ENCODE measurements around the gene AEBP2. TPM values are rescaled to one million over a fixed set of nuclear protein-coding genes. Genes with fewer than 3 reads are reported as not detected.
"Not testable (repeated sequence)": the region's sequence is repeated elsewhere in the genome, so short reads cannot be mapped to it uniquely, and the experiment has no call there.

AEBP2 gene, protein sequence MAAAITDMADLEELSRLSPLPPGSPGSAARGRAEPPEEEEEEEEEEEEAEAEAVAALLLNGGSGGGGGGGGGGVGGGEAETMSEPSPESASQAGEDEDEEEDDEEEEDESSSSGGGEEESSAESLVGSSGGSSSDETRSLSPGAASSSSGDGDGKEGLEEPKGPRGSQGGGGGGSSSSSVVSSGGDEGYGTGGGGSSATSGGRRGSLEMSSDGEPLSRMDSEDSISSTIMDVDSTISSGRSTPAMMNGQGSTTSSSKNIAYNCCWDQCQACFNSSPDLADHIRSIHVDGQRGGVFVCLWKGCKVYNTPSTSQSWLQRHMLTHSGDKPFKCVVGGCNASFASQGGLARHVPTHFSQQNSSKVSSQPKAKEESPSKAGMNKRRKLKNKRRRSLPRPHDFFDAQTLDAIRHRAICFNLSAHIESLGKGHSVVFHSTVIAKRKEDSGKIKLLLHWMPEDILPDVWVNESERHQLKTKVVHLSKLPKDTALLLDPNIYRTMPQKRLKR
- 10 to 100 TPM; 59.6 to 76.1 TPM for total RNA-seq

DNA sequence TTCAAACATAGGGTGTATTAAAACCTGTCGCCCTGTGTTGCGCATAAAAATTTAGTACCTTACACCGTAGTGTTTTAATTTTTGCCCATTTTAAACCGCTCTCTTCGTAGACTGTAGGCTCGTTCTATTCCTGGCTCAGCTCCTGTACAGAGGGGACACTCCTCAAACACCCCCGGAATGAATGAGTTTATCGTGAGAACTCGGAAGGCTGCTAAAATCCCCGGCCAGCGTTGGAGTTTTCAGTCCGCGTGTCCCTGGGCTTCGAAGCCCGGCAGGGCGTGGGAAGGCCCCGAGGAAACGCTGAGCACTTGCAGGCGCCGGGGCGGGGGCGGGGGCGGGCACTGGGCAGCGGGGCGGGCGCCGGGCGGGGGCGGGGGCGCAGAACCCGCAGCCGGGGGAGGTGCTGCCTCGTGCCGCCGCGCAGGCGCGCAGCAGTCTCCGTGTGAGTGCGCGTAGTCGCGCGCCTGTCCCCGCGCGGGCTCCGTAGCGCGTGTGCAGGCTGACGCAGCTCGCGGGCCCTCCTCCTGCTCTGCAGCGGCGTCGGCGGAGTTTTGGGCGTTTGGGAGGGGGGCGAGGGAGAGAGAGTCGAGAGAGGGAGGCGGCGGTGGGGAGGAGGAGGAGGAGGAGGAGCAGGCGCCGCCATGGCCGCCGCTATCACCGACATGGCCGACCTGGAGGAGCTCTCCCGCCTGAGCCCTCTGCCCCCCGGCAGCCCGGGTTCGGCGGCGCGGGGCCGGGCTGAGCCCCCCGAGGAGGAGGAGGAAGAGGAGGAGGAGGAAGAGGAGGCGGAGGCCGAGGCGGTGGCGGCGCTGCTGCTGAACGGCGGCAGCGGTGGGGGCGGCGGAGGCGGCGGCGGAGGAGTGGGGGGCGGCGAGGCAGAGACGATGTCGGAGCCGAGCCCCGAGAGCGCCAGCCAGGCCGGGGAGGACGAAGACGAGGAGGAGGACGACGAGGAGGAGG lies at the start of gene AEBP2:
AEBP2 (plus strand) TSS at position 434 of the 960 bp plus-strand sequence; CDS start at position 642, 208 bp downstream.
- Mint-ChIP-seq H3K4me1 (peaks cover 47% of the 10 kb centered on the region), H3K9me3 (ENCODE audit: low read depth) (peaks cover 2% of the 10 kb centered on the region), H3K4me3 (peak within 1 kb of the TSS; percentile 99), H3K36me3 (peaks cover 37% of the 10 kb centered on the region), H3K27me3 (no peaks in the 10 kb centered on the region), H3K27ac (peak within 1 kb of the TSS; percentile 95)
- DNase-seq (peak; percentile 95), ATAC-seq (peak; percentile 92)
- CTCF ChIA-PET, result no interaction called here

DNA sequence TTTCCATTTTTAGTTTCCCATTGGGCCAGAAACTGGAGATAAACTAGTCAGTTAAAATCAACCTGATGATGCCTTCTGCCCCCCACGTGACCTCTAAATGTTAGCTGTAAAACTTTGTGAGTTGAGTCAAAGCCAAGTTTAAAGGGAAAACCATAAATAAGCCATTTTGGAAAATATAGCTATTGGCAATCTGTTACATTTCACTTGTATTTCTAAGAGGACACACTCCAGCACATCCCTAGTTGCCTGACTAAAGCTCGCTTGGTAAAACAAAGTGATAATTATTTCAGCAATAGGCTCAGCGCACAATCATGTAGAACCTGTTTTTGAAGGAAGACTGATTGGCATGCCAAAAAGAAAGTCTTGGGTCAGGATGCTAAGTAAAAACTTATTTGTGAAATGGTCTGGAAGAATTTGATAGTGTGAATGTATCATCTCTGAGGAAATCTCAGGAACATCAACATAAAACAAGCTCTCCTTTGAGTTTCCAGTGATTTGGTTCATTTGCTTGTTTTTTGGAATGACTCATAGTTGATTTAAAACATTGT lies 49.2 kb upstream of the AEBP2 start:
- Mint-ChIP-seq H3K4me3 (no peak overlapping the region), H3K4me1 (no peaks in the 10 kb centered on the region), H3K9me3 (ENCODE audit: low read depth) (peaks cover 2% of the 10 kb centered on the region), H3K27me3 (peaks cover 3% of the 10 kb centered on the region), H3K36me3 (no peaks in the 10 kb centered on the region), H3K27ac (no peak overlapping the region)
- CTCF ChIA-PET, result no interaction called here
- ATAC-seq, result no peak
- no peak for DNase-seq

DNA sequence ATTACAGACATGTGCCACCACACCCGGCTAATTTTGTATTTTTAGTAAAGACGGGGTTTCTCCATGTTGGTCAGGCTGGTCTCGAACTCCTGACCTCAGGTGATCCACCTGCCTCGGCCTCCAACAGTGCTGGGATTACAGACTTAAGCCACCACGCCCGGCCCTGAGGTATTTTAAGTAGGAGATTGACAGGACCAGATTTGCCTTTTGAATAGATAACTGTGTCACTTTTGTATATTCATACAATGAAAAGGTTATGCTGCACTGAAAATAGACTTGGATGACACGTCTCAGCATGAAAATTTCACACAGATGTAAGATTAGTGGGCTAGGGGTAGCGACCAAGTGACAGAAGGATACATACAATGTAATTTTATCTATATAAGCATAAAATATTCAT lies 46.6 kb upstream of the AEBP2 start:
- H3K27me3 Mint-ChIP-seq; H3K36me3 Mint-ChIP-seq; ATAC-seq; H3K27ac Mint-ChIP-seq; DNase-seq; H3K4me1 Mint-ChIP-seq; CTCF ChIA-PET; H3K4me3 Mint-ChIP-seq; H3K9me3 Mint-ChIP-seq (ENCODE audit: low read depth): not testable (repeated sequence)

DNA sequence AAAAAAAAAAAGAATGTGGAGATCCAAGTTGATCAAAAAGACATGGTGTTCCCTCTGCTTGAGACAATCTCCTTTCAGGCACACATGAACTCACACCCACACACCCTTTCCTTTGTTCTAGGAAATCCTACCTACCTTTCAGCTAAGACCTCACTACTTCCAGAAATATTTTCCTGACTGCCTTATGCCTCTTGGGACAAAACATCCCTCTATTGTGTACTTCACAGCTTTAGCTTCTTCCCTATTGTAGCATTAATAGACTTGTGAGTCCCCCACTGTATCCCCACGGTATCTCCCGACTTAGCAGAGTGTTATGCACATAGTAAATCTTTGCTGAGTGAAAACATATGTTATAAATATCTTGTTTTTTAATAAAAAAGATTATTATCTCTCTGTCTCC lies 44.9 kb upstream of the AEBP2 start:
- Mint-ChIP-seq H3K36me3 (no peaks in the 10 kb centered on the region), H3K9me3 (ENCODE audit: low read depth) (peaks cover 2% of the 10 kb centered on the region), H3K27ac (no peak overlapping the region), H3K4me1 (no peaks in the 10 kb centered on the region), H3K27me3 (peaks cover 3% of the 10 kb centered on the region), H3K4me3 (no peak overlapping the region)
- DNase-seq (no peak), ATAC-seq (no peak)
- CTCF ChIA-PET, result no interaction called here

DNA sequence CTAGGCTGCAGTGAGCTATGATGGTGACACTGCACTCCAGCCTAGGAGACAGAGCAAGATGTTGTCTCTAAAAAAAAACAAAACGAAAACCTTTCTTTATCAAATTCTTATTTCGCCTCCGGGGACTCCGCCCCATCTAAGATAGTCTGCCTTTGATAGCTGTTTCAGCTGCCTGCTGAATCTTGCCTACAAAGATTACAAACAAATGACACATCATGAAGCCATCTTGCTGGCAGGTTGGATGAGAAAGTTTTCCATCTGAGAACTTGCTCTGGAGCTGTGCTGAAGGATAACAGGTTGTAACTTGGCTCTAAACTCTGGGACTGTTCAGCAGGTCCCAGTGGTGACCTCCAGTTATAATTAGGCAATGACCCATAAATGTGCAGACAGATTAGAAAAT lies 41.8 kb upstream of the AEBP2 start:
- H3K9me3 Mint-ChIP-seq (ENCODE audit: low read depth), result peaks cover 2% of the 10 kb centered on the region
- CTCF ChIA-PET, result no interaction called here

DNA sequence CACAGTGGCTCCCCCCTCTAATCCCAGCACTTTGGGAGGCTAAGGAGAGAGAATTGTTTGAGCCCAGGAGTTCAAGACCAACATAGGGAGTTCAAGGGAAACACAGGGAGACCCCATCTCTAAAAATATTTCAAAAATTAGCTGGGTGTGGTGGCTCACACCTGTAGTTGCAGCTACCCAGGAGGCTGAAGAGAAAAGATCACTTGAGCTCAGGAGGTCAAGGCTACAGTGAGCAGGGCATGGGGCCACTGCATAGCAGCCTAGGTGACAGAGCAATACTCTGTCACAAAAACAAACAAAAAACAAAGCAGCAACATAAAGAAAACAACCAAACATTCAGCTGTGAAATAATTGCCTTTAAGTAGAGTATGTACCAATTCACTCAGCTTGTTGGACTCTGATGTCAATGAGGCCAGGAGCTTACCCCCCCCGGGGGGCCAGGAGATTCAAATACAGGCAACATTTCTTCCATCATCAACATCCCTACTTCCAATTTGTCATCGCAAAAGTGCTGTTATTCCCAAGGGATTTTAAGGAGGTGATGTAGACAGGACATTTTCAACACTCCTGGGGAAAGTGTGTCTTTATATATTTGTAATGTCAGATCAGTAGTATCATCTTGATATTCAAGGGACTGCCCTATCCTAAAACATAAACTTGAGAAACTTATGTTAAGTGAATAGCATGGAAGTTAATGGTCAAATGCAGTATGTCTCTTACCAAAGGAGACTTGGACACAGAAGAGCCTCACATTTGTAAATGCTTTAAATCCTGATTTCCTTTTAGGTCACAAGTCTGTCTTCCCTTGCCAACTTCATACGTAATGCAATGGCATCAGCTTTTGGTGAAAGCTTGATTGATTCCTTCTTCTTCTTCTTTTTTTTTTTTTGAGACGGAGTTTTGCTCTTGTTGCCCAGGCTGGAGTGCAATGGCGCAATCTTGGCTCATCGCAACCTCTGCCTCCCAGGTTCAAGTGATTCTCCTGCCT lies 40.6 kb upstream of the AEBP2 start:
- Mint-ChIP-seq H3K27ac (no peak overlapping the region), H3K9me3 (ENCODE audit: low read depth) (peaks cover 2% of the 10 kb centered on the region), H3K4me3 (no peak overlapping the region), H3K4me1 (peaks cover 11% of the 10 kb centered on the region), H3K36me3 (no peaks in the 10 kb centered on the region), H3K27me3 (no peaks in the 10 kb centered on the region)
- CTCF ChIA-PET, result no interaction called here
- ATAC-seq, result no peak
- no peak for DNase-seq

More for the DNA sequence above, 41.8 kb upstream of the AEBP2 start:
- Mint-ChIP-seq H3K36me3 (no peaks in the 10 kb centered on the region), H3K4me3 (no peak overlapping the region), H3K27ac (no peak overlapping the region), H3K27me3 (no peaks in the 10 kb centered on the region), H3K4me1 (peaks cover 3% of the 10 kb centered on the region)
- ATAC-seq (no peak), DNase-seq (no peak)

DNA sequence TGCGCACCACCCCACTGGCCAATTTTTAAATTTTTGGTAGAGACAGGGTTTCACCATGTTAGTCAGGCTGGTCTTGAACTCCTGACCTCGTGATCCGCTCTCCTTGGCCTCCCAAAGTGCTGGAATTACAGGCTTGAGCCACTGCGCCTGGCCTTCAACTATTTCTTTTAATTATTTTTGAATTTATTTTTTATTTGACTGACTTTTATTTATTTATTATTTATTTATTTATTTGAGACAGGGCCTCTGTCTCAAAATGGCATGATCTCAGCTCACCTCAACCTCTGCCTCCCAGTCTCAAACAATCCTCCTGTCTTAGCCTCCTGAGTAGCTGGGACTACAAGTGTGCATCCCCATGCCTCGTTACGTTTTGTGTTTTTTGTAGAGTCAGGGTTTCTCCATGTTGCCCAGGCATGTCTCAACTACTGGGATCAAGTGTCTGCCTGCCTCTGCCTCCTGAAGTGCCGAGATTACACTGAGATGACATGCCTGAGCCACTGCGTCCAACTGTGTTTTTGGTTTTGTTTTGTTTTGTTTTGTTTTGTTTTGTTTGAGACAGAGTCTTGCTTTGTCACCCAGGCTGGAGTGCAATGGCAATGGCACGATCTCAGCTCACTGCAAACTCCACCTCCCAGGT lies 38.5 kb upstream of the AEBP2 start:
- H3K4me1 Mint-ChIP-seq, result peaks cover 23% of the 10 kb centered on the region
- H3K36me3 Mint-ChIP-seq; H3K27ac Mint-ChIP-seq; H3K27me3 Mint-ChIP-seq; ATAC-seq; H3K9me3 Mint-ChIP-seq (ENCODE audit: low read depth); H3K4me3 Mint-ChIP-seq; DNase-seq; CTCF ChIA-PET: not testable (repeated sequence)

DNA sequence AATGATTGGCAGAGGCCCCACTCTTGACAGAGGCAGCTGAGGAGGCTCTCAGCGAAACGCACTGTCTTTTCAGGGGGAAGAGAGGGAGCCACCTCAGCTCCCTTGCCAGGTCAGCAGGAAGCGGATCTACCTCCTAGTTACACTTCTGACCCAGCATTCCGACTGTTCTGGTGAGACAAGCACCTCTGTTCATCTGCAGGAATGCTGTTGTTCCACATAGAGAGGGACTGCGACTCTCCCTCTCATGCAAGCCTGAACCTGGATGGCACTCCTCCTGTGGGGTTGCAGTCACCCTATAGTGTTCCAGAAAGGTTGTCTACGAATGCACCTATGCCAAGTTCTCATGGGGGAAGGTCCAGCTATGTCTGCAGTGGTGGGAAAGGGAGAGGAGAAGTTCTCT lies 37.1 kb upstream of the AEBP2 start:
- Mint-ChIP-seq H3K4me1 (peaks cover 23% of the 10 kb centered on the region), H3K27me3 (no peaks in the 10 kb centered on the region), H3K36me3 (peaks cover 10% of the 10 kb centered on the region), H3K9me3 (ENCODE audit: low read depth) (peaks cover 4% of the 10 kb centered on the region), H3K4me3 (no peak overlapping the region), H3K27ac (no peak overlapping the region)
- DNase-seq (no peak), ATAC-seq (no peak)
- CTCF ChIA-PET, result no interaction called here

DNA sequence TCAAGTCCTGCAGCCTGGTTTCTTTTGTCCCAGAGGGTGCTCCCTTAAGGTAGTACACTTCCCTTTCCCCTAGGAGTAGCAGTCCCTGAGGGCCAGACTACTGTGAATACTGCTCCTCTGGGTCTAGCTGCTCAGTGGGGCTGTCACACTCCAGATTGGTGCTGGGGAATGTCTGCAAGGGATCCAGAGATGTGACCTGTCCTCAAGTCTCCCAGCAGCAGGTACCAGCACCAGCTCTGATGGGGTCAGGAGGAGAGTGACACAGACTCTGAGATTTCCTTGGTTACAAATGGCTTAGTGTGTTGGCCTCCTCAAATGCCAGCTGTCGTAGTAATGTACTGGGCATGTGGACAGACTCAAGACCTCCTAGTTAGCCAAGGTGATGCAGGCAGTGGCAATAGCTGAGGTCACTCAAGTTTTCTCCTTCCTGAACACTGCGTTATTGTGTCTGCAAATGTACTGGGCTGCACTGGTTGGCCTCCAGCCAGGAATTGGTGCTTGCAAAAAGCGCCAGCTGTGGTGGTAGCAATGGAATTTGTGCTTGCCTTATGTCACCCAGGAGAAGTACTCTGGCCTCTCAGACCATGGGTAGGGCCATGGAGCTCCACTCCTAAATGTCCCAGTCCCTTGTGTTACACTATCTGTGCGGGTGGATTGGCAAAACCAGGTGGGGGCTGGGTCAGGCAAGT lies 36.4 kb upstream of the AEBP2 start:
- no peaks in the 10 kb centered on the region for H3K27me3 Mint-ChIP-seq
- H3K27ac Mint-ChIP-seq, result no peak overlapping the region
- no peak overlapping the region for H3K4me3 Mint-ChIP-seq
- H3K36me3 Mint-ChIP-seq, result peaks cover 10% of the 10 kb centered on the region
- H3K4me1 Mint-ChIP-seq, result peaks cover 23% of the 10 kb centered on the region
- CTCF ChIA-PET, result interaction anchor here (1.0 kb wide), 1 partner anchor 13 kb away, joined by 3 read pairs; no protein-coding TSS in a partner anchor
- H3K9me3 Mint-ChIP-seq (ENCODE audit: low read depth), result peaks cover 4% of the 10 kb centered on the region
- ATAC-seq, result no peak
- DNase-seq, result no peak

DNA sequence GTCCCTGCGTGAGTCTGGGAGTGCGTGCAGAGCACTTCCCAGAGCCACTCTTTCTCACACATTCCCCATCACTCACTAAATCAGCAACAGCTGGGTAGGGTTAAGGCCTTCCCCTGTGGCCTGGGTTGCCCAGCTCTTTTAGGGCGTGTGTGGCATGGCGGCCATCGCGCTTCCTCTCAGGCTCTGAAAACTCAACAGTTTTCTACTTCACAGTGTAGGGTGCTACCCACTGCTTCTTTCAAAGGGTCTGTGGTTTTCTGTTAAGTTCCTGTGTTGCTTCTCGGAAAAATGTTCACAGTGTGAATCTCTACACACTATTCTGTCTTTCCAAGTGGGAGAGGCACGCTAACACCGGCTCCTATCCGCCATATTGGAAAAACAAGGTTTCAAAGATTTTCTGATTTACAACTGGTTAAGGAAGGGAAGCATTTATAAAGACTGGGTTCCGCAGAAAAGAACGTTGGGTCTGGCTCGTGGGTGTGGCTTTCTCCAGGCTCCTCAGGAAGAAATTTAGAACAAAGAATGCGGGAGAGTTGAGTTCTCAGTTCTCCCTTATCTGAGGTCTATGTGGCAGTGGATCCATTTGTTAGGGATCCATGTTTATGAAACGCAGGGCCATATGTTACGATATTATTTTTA lies 34.9 kb upstream of the AEBP2 start:
- Mint-ChIP-seq H3K27ac (peak overlapping the region; percentile 84), H3K9me3 (ENCODE audit: low read depth) (peaks cover 4% of the 10 kb centered on the region), H3K4me1 (peaks cover 23% of the 10 kb centered on the region), H3K36me3 (peaks cover 10% of the 10 kb centered on the region), H3K27me3 (no peaks in the 10 kb centered on the region), H3K4me3 (no peak overlapping the region)
- peak; percentile 47 for DNase-seq
- ATAC-seq, result peak; percentile 66
- CTCF ChIA-PET, result no interaction called here

DNA sequence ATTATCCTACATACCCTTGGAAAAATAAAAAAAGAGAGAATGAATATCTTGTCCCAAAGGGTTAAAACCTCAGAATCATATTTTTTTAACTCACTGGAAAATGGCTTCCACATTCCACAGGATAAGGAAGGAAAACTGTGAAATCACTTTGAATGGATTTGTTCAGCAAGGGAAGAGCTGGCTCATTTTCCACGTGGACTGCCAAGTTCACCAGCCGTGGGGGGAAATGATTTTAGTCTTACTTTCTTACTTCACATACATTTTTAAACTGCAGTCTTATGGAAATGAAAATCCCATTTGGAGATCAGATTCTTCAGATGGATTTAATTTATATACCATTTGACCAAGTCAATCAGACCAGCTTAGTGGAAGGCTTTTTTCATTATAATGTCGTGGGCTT lies 29.9 kb upstream of the AEBP2 start:
- Mint-ChIP-seq H3K4me1 (peaks cover 9% of the 10 kb centered on the region), H3K4me3 (no peak overlapping the region), H3K27ac (no peak overlapping the region), H3K36me3 (peaks cover 4% of the 10 kb centered on the region), H3K9me3 (ENCODE audit: low read depth) (no peaks in the 10 kb centered on the region), H3K27me3 (no peaks in the 10 kb centered on the region)
- ATAC-seq (no peak), DNase-seq (no peak)
- CTCF ChIA-PET, result interaction anchor here (2.3 kb wide), 1 partner anchor 13 kb away, joined by 6 read pairs; no protein-coding TSS in a partner anchor

All from activated CD8-positive, alpha-beta memory T cell treated with anti-CD3 and anti-CD28 coated beads, Interleukin-2, amount 10 ng/mL, durations not matched to agents 7 days and 5 days (primary cell).